NCI-H1048 (cell line): ENCODE measurements around the gene FCN2.
"Not testable (repeated sequence)": the region's sequence is repeated elsewhere in the genome, so short reads cannot be mapped to it uniquely, and the experiment has no call there.

ENCODE experiments used
- DNase-seq: peaks from one replicate; lab custom pipeline; 2025; lab: John Stamatoyannopoulos, UW

FCN2 gene

DNA sequence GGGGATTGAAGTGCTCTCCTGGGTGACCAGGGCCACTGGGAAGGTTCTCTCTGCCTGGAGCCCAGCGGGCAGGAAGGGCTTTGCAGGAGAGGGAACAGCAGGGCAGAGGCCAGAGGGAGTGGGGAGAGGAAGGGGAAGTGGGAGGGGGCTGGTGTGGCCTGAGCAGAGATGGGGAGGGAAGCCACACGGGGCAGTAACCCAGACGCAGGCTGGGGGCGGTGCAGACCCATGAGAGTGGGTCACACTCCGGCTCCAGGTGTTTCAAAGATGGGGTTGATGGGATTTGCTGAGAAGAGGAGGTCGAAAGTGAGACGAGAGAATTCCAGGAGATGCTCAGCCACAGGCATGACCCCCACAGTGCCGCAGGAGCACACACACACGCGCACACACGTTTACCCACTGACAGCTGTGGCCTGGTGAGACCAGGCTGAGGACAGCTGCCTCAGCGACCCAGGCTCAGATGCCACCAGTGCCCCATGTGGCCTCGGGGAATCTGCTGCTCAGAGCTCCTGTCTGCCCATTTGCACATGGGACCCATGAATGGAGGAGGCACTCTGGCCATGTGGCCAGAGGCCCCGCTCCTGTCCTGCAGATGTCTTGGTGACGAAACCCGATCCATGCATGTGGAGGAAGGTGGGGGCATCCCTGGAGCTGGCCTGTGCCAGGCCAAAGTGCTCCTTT, 32.7 kb upstream of the FCN2 start:
- DNase-seq: no peak

DNA sequence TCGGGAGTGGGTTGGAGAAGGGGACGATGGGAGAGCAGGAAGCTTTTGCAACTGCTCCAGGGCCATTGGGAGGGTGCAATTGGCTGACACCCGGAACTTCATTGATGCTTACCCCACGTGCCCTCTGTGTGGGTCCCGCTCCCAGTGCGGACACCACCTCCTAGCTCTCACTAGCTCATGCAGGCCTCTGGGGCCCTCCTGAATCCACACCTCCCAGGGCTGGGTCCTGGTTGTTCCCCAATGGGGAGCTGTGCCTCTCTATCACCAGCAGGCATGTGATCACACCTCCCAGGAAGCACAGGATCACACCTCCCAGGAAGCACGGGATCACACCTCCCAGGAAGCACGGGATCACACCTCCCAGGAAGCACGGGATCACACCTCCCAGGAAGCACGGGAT, 32.1 kb upstream of the FCN2 start:
- no peak for DNase-seq

- DNase-seq: no peak
These were observed 30.0 kb upstream of the FCN2 start for GRCh38 chr9:134850611-134851010.

GRCh38 chr9:134851020-134851419, 29.6 kb upstream of the FCN2 start:
- no peak for DNase-seq

DNA sequence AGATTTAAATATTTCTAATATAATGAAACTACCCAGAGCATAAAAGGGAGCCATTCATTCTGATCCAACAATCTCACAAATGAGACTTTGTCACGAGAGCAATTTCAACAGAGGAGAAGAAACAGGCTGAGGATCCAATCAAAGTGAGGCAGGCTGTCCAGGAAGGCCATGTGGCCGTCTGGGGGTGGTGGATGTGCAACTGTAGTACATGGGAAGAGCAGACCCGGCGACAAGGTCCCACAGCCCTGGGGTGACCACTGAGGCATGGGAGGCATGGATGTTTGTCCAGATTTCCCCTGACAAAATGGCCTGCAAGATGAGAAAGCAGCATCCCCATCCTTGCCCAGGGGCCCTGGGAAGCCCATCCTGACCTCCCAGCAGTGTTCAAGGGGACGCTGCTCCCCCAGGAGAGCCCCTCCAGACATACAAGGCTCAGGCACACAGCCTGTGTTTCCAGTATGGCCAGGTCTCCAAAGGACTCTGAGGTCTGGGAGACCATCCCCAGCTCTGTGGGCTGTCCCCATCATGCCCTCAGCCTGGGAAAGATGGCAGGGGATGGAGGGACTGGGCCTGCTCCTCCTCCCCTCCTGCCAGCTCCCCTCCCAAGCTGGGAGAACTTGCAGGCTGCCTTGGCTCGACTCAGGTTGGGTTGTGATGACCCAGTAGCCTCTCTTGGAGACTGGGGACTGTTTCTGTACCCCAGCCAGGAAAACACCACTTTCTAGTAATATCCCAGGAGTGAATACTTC, 27.5 kb upstream of the FCN2 start:
- DNase-seq: no peak

GRCh38 chr9:134853893-134854292, 26.7 kb upstream of the FCN2 start:
- DNase-seq: no peak

GRCh38 chr9:134854541-134854981, 26.0 kb upstream of the FCN2 start:
- DNase-seq: no peak

DNA sequence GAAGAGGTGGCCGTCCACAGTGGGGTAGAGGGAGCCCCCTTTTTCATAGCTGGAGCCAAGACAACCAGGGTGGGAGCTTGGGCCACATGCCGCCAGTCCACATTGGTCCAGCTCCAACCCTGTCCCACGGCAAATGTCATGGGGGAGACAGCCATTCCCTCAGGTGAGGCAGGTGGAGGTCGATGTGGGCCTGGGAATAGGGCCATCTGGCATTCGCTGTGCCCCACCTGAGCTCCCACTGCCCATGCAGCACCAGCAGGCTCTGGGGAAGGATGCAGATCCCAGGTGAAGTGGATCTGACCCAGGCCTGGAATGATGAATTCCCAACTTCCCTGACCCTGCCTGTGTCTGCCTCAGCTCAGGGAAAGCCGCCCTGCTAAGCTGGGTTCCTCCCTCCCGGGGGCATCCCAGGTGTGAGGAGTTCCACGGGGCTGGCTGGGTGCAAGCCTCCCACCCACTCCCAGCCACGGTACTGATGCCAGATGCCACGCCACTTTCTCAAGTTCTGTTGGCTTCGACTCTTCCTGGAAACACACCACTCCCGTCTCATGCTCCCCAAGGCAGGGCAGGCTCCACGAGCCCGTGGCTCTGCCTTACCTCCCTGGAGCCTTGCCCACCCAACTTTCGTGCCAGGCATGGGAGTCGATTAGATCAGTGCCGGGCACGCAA, 25.2 kb upstream of the FCN2 start:
- DNase-seq: no peak

GRCh38 chr9:134855900-134856377, 24.7 kb upstream of the FCN2 start:
- no peak for DNase-seq

DNA sequence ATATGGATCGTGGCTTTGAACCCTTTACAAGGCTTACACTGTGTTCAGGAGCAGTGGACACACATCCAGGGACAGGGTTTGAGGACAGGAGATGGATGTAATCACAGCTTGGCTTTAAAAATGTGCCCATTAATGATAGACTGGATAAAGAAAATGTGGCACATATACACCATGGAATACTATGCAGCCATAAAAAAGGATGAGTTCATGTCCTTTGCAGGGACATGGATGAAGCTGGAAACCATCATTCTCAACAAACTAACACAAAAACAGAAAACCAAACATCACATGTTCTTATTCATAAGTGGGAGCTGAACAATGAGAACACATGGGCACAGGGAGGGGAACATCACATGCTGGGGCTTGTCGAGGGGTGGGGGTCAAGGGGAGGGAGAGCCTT, 23.2 kb upstream of the FCN2 start:
- DNase-seq: not testable (repeated sequence)

DNA sequence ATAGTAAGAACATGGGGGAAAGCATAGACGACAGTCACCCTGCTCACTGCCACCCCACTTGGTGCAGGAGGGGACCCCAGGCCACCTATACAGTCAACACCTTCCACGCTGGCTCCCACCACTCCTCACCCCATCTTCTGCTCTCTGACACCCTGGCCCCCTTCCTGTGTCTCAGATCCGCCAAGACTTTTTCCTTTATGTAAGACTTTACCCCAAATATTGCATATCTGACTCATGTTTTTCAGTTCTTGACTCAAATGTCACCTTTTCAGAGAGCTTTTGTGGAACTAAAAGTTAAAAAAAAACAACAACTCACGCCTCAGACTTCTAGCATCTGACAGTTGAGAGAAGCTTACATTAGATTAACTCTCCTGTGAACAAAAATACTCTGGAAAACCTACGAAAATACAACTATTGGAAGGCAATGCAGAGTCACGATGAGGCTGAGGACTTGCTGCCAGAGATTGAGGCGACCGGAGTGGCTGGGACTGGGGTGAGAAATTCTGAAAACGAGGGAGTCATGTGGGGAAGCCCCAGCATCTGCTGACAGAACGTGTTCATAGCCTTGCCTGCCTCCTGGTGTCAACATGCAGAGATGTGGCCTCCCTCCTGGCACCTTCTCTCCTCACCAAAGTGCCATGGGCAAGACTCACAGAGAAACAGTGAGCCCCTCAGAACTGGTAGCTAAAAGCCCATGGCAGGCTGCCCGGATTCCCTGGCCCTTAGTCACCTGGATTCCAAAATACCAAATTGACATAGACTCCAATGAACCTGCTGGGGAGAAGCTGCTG, 22.4 kb upstream of the FCN2 start:
- DNase-seq: no peak

- DNase-seq: no peak
These were observed 20.1 kb upstream of the FCN2 start for GRCh38 chr9:134860510-134860909.

DNA sequence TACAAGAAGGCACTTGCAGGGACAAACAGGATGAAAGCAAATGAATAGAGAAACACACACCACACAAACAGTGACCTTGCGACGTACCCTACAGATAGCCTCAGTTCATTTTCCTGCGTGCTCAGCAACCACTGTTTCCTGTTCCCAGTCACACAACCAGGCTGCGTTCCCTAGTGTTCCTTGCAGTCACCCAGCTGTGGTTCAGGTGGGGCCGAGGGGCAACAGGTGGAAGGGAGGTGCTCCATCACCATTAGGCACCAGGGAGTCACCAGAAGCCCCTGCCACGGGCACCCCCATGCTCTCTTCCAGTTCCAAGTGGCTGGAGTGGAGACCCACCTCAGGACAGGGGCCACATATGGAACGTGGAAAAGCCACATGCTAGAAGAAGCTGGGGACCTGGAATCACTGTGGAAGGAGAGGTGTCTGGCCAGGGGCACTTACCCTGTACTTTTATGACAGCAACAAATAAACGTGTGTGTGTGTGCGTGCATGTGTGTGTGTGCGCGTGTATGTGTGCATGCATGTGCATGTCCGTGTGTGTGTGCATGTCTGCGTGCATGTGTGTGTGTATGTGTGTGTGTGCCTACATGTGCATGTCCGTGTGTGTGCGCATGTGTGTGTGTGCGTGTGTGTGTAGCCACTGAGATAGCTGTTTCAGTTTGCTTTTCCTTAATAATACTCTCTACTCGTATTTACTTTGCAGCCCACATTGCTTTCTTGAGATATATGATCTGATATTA, 18.8 kb upstream of the FCN2 start:
- DNase-seq: no peak

GRCh38 chr9:134863306-134863902, 17.2 kb upstream of the FCN2 start:
- DNase-seq: no peak

DNA sequence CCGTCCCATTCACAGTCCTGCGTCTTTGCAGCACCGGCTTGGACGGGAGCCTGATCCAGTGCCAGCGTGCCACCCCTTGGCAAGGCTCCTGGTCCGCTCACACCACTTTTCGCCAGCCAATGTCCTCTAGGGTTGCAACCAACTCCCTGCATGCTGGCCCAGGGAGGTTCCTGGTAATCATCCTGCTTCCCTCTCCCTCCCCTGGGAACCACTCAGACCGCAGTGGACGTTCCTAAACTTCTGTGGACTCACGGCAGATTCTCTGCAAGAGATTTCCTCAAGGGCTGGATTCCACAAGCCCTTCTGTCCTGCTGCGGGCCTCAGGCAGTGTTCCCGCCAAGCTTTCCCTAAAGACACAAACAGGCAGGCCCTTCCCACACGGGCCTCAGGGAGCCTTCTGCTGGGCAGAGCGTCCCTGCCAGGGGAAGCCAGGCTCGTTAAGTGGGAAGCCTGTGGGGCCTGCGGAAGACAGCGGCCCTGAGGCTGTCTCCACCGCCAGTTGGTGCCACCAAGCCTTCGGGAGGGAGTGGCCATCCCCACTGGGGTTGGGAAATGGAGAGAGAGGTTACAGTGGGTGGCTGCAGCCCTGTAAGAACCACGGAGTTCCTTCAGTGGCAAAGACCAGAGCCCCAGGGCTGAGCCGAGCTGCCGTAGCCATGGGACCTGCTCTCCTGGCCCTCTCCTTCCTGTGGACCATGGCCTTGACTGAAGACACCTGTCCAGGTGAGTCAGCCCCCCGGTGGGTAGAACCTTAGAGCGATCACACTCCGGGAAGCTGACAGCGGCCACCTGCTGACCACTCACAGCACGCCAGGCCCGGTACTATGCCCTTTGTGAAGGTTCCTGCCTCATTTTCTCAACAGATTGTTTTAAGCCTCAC, 16.4 kb upstream of the FCN2 start:
- DNase-seq: no peak

DNA sequence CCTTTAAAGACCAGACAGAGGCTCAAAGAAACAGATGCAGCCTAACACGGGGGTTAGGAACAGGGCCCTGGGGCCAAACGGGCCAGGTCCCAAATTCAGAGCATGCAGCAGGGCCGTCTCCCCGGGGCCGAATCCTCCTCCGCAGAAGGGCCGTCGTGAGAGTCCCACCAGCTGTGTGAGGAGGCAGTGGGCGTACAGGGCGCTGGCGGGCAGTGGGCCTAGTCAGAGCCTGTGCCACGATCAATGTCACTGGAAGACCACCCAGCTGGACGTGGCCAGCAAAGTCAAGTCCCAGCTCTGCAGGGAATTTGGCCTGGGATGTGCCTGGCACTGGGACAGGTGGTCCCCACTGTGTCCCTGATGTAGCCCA, 15.8 kb upstream of the FCN2 start:
- DNase-seq: no peak

GRCh38 chr9:134867917-134868750, 12.5 kb upstream of the FCN2 start:
- no peak for DNase-seq

GRCh38 chr9:134868751-134869553, 11.7 kb upstream of the FCN2 start:
- no peak for DNase-seq
